Adrenal gland (tissue), 12 donors: Measurements from ENCODE around the gene KYAT1. TPM values are rescaled to one million over a fixed set of nuclear protein-coding genes. Genes with fewer than 3 reads are reported as not detected.

Experiments
- DNase-seq, 7 donors: peaks; one replicate each; pipeline ENCODE4 v3.0.0-alpha.2; 2019 to 2020
- H3K27ac ChIP-seq, 5 donors: fragments of 200-600 bp; sonication (generic) in 4 of 5; 1 replicate in 3 of 5; 2 replicates in 2 of 5; pipeline versions ENCODE4 v1.5.1 to v1.8.0; 2016 to 2020; ENCODE audit warnings: mild to moderate bottlenecking in 1 of 5
- H3K27me3 ChIP-seq: fragments of 200-600 bp; 2 replicates; pipeline ENCODE4 v1.8.0; 2021
- H3K36me3 ChIP-seq, 2 donors: fragments of 200-600 bp; replicated peaks in 1 of 2; 1 replicate in 1 of 2; 2 replicates in 1 of 2; pipeline versions ENCODE4 v1.5.1 to v1.8.0; 2018 to 2022
- H3K4me1 ChIP-seq, 2 donors: fragments of 200-600 bp; replicated peaks in 1 of 2; 1 replicate in 1 of 2; 2 replicates in 1 of 2; pipeline versions ENCODE4 v1.5.1 to v1.8.0; 2018 to 2021
- H3K4me3 ChIP-seq, 4 donors: fragments of 200-600 bp; sonication (generic) in 3 of 4; one replicate each; pipeline ENCODE4 v1.5.1; 2016 to 2018
- H3K9me3 ChIP-seq, 3 donors: fragments of 200-600 bp; sonication (generic) in 1 of 3; replicated peaks in 1 of 3; 1 replicate in 2 of 3; 2 replicates in 1 of 3; pipeline versions ENCODE4 v1.5.1 to v1.8.0; 2016 to 2021
- CTCF ChIP-seq, 6 experiments: fragments of 450-650 bp in 4 of 6; fragments of 200-600 bp in 2 of 6; sonication (generic) in 1 of 6; IDR thresholded peaks; 1 replicate in 5 of 6; 2 replicates in 1 of 6; pipeline versions ENCODE4 v1.5.1 to v1.8.0; 2016 to 2021; ENCODE audit warnings: antibody characterized with exemption in 6 of 6, mild to moderate bottlenecking in 2 of 6, moderate library complexity in 1 of 6
- POLR2A ChIP-seq, 2 donors: fragments of 450-650 bp; IDR thresholded peaks; one replicate each; pipeline ENCODE4 v1.6.1; 2017; ENCODE audit warnings: antibody characterized with exemption in 2 of 2, mild to moderate bottlenecking in 2 of 2, moderate library complexity in 1 of 2
- WGBS, 4 donors: extraction: QIAGEN DNeasy Blood & Tissue Kit in 2 of 4; methylation state at CpG; one replicate each; pipeline versions ENCODE4 v1.1.5 to v1.1.7; 2013 to 2017; 5-methylcytosine and 5-hydroxymethylcytosine counted together
- intact Hi-C, 2 donors: fragments of 100-400 bp; cut with DNase I; formaldehyde crosslinking; loops; one replicate each; pipeline versions ENCODE4 v1.14.1 to v1.15.0; 2022 to 2023
- polyA plus RNA-seq, 3 donors: library from polyadenylated mRNA; stranded (reverse); fragments of 200-250 nt in 2 of 3; fragments of 350-450 nt in 1 of 3; fragmentation: Illumina TruSeq in 1 of 3; extraction: RNeasy Lipid Tissue Mini Kit (QIAGEN cat#74804) in 1 of 3; gene quantifications; one replicate each; pipeline ENCODE4 v1.2.3, GENCODE V29; 2013 to 2014
- total RNA-seq, 9 donors: library from RNA; depleted of rRNA in 4 of 9; stranded (reverse); fragments of >200 nt in 4 of 9; fragments of 120-200 nt in 1 of 9; fragmentation: NEBNext Ultra II Directional in 1 of 9; extraction: Animal tissue kit (Norgen Biotek cat#: 25700) in 1 of 9; gene quantifications; one replicate each; pipeline versions ENCODE4 v1.1.0 to v1.2.4, GENCODE V29; 2013 to 2023
- donor health status: healthy with polysubstance abuse.
- donor health status: Bipolar disorder and iron deficiency.
- donor health status: DM: yes; HTN: yes; CAD: no.
- donor health status: DM: no; HTN: no; CAD: no.
- donor health status: DM: no; HTN: no; CAD: no.
- donor health status: DM: yes; HTN: yes; CAD: no.

Gene KYAT1
- total and polyA plus RNA-seq, 12 donors = 3.5 to 10.3 (median 7.2) TPM

GRCh38 chr9:128903871-128904620 lies 22.3 kb upstream of the KYAT1 start:
- intact Hi-C loops = no loop called here
- Histone ChIP-seq H3K9me3 (no peaks in the 10 kb centered on the region), H3K27me3 (no peaks in the 10 kb centered on the region), H3K36me3 (peaks cover 0 to 22% of the 10 kb centered on the region in 2 donors), H3K4me3 (no peak overlapping the region), H3K4me1 (peaks cover 0 to 5% of the 10 kb centered on the region in 2 donors), H3K27ac (no peak overlapping the region)
- TF ChIP-seq CTCF (IDR thresholded peaks at IDR 0.05) (no peak), POLR2A (IDR thresholded peaks at IDR 0.05) (no peak)
- WGBS, 4 donors = 90 to 94% (median 93%) methylated on average over 10 of the region's 10 CpGs
- DNase-seq = no peak

DNA sequence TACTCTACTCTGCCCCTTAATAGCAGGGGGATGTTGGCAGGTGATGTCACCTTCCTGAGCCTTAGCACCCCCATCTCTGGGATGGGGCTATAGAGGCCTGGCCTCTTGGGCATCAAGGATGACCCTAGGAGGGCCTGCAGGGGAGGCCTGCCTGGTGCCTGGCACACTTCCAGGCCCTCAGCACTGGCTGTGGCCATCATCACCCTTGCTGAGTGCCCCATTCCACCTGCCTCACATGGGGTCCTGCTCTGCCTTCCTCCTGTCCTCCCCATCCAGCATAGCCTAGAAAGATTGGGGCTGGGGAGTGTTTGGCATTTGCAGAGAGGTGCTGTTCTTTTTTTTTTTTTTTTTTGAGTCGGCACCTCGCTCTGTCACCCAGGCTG lies 21.3 kb upstream of the KYAT1 start:
- no peak overlapping the region for H3K27ac ChIP-seq

DNA sequence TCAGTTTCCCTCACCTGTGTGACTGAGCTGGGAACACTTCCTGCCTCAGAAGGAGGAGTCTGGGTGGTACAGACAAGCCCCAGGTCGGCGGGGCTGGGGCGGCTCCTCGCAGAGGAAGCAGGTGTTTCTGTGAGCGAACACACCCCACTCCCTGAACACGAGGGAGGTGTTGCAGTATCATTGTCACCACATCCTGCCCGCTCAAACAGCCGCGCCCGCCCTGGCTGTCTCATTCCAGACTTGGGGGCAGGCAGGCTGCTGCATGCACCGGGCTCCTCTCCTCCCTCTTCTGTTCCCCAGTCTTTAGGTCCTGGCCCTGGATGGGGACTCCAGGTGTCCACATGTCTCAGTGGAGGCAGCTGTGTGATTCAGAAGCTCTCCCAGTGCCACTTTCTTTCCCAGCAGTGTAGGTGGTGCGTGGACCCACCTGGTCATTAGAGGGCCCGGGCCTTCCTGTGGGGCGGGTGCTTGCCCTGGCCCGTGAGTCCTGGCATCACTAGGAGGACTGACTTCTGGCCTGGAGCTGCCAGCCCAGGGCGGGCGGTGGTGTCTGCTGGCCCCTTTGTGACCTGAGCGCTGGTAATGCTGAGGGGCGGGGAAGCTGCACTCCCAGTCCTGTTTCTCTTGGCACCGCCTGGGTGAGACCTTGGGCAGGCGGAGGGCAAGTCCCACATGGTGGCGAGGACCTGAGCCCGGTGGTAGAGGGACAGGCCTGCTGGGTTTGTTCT lies 20.8 kb upstream of the KYAT1 start:
- Histone ChIP-seq H3K27ac (peak overlapping the region in 1 of 5 donors; percentile 17), H3K4me1 (peaks cover 0 to 5% of the 10 kb centered on the region in 2 donors), H3K9me3 (no peaks in the 10 kb centered on the region), H3K27me3 (no peaks in the 10 kb centered on the region), H3K36me3 (peaks cover 0 to 15% of the 10 kb centered on the region in 2 donors), H3K4me3 (no peak overlapping the region)
- DNase-seq = no peak
- TF ChIP-seq POLR2A (IDR thresholded peaks at IDR 0.05) (no peak), CTCF (IDR thresholded peaks at IDR 0.05) (no peak)
- intact Hi-C loops = no loop called here
- WGBS, 4 donors = 68 to 78% (median 73%) methylated on average over 11 to 23 of the region's 23 CpGs

More for the DNA sequence above, 21.3 kb upstream of the KYAT1 start:
- H3K9me3 ChIP-seq = no peaks in the 10 kb centered on the region
- H3K36me3 ChIP-seq = peaks cover 0 to 19% of the 10 kb centered on the region in 2 donors
- H3K27me3 ChIP-seq = no peaks in the 10 kb centered on the region
- 93 to 96% (median 95%) methylated on average over 2 of the region's 2 CpGs for WGBS, 4 donors
- TF ChIP-seq CTCF (IDR thresholded peaks at IDR 0.05) = no peak
- TF ChIP-seq POLR2A (IDR thresholded peaks at IDR 0.05) = no peak
- H3K4me3 ChIP-seq = no peak overlapping the region
- H3K4me1 ChIP-seq = peaks cover 0 to 5% of the 10 kb centered on the region in 2 donors
- intact Hi-C loops = no loop called here
- no peak for DNase-seq

- DNase-seq = no peak
- intact Hi-C loops = no loop called here
- 84 to 93% (median 89%) methylated on average over 3 to 5 of the region's 5 CpGs for WGBS, 4 donors
- Histone ChIP-seq H3K27me3 (no peaks in the 10 kb centered on the region), H3K4me3 (no peak overlapping the region), H3K9me3 (no peaks in the 10 kb centered on the region), H3K36me3 (peaks cover 0 to 16% of the 10 kb centered on the region in 2 donors), H3K4me1 (peaks cover 0 to 5% of the 10 kb centered on the region in 2 donors), H3K27ac (peak overlapping the region in 1 of 5 donors; percentile 17)
- TF ChIP-seq POLR2A (IDR thresholded peaks at IDR 0.05) (no peak), CTCF (IDR thresholded peaks at IDR 0.05) (no peak)
Observed at GRCh38 chr9:128901822-128902221, 20.1 kb upstream of the KYAT1 start.
